GM23248 (cell line): ENCODE data around the gene PKP3. TPM values are rescaled to one million over a fixed set of nuclear protein-coding genes. Genes with fewer than 3 reads are reported as not detected.
A peak's percentile ranks its signal among the peaks of the same experiment; 100 is the strongest.

ENCODE experiments used
- DNase-seq: peaks from one replicate; pipeline ENCODE4 v3.0.0-alpha.2; 2015
- H2AFZ ChIP-seq: fragments of 200-600 bp; sonication (generic); 2 replicates; pipeline ENCODE4 v1.6.1; 2016; ENCODE audit warnings: antibody characterized with exemption
- H3F3A ChIP-seq: fragments of 200-600 bp; sonication (generic); 2 replicates; pipeline ENCODE4 v1.6.1; 2016; ENCODE audit warnings: mild to moderate bottlenecking, antibody characterized with exemption, mixed run types; ENCODE audit not compliant: insufficient read depth
- H3K27ac ChIP-seq: fragments of 200-600 bp; sonication (generic); 2 replicates; pipeline ENCODE4 v1.5.1; 2016; ENCODE audit warnings: mild to moderate bottlenecking
- H3K27me3 ChIP-seq: fragments of 200-600 bp; sonication (generic); replicated peaks from 2 replicates; pipeline ENCODE4 v1.6.1; 2016; ENCODE audit warnings: mild to moderate bottlenecking; ENCODE audit not compliant: insufficient read depth
- H3K36me3 ChIP-seq: fragments of 200-600 bp; sonication (generic); 2 replicates; pipeline ENCODE4 v1.6.1; 2016; ENCODE audit warnings: low read depth, mild to moderate bottlenecking
- H3K4me1 ChIP-seq: fragments of 200-600 bp; sonication (generic); 2 replicates; pipeline ENCODE4 v1.6.1; 2016; ENCODE audit warnings: mild to moderate bottlenecking; ENCODE audit not compliant: insufficient read depth
- H3K4me2 ChIP-seq: fragments of 200-600 bp; sonication (generic); one replicate; pipeline ENCODE4 v1.6.1; 2016; ENCODE audit warnings: mild to moderate bottlenecking; ENCODE audit not compliant: unreplicated experiment
- H3K4me3 ChIP-seq: fragments of 200-600 bp; sonication (generic); 2 replicates; pipeline ENCODE4 v1.5.1; 2016; ENCODE audit warnings: mild to moderate bottlenecking
- H3K79me2 ChIP-seq: fragments of 200-600 bp; sonication (generic); 2 replicates; pipeline ENCODE4 v1.6.1; 2016; ENCODE audit warnings: mild to moderate bottlenecking; ENCODE audit not compliant: insufficient read depth
- H3K9ac ChIP-seq: fragments of 200-600 bp; sonication (generic); 2 replicates; pipeline ENCODE4 v1.6.1; 2016; ENCODE audit warnings: mild to moderate bottlenecking
- H3K9me2 ChIP-seq: fragments of 200-600 bp; sonication (generic); 2 replicates; pipeline ENCODE4 v1.6.1; 2016; ENCODE audit warnings: mixed run types, mild to moderate bottlenecking, moderate library complexity; ENCODE audit not compliant: insufficient read depth
- H3K9me3 ChIP-seq: fragments of 200-600 bp; sonication (generic); one replicate; pipeline ENCODE4 v1.6.1; 2017; ENCODE audit warnings: low read depth
- H4K20me1 ChIP-seq: fragments of 200-600 bp; sonication (generic); 2 replicates; pipeline ENCODE4 v1.6.0; 2016; ENCODE audit not compliant: insufficient read depth
- EZH2 ChIP-seq: fragments of 200-600 bp; sonication (generic); IDR thresholded peaks from 2 replicates; pipeline ENCODE4 v1.6.1; 2018; ENCODE audit warnings: antibody characterized with exemption, mild to moderate bottlenecking; ENCODE audit not compliant: insufficient read depth, poor library complexity, severe bottlenecking
- EZH2phosphoT487 ChIP-seq: fragments of 200-600 bp; sonication (generic); IDR thresholded peaks from 2 replicates; pipeline ENCODE4 v1.6.1; 2018; ENCODE audit warnings: antibody characterized with exemption, moderate library complexity, mild to moderate bottlenecking, low read depth; ENCODE audit not compliant: insufficient read depth
- WGBS, 2 experiments: methylation state at CpG; one replicate each; pipeline ENCODE4 v1.1.6; 2015 to 2017; ENCODE audit warnings: low lambda C conversion rate in 2 of 2, low coverage in 1 of 2; ENCODE audit errors: missing lambda C conversion rate in 2 of 2; 5-methylcytosine and 5-hydroxymethylcytosine counted together
- in situ Hi-C: fragments of 300-500 bp; cut with MboI; formaldehyde crosslinking; loops from 2 replicates; pipeline ENCODE4 v1.15.0; 2020
- polyA plus RNA-seq: library from polyadenylated mRNA; unstranded; fragments of >200 nt; fragmentation: Nextera tagmentation; extraction: Ambion mirVana; gene quantifications from 2 replicates; pipeline ENCODE4 v1.2.1, GENCODE V29; 2016
- total RNA-seq: library from RNA; depleted of rRNA; stranded (reverse); fragments of >200 nt; shearing (Covaris generic); gene quantifications from 2 replicates; pipeline ENCODE4 v1.2.3, GENCODE V29; 2014

The PKP3 gene
- total and polyA plus RNA-seq, 2 experiments from 2014 or later = 1.2 to 2.2 TPM

DNA sequence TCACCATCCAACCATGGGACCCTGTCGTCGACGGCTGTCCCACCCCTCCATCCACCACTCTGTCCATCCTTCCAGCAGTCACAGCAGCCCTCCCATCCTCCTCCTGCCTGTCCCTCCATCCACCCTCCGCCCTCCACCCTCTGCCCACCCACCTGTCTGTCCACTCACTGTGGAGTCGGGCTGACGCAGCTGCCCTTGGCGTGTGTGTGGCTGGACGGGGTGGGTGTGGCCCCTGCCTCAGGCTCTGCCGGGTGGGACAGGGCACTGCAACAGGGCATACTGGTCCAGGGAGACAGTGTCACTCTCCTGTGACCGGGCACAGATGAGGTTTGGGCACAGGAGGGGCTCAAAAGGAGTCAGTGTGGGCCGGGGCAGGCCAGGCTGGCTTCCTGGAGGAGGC is 1.9 kb downstream of the PKP3 start:
- no peaks in the 10 kb centered on the region for H3F3A ChIP-seq
- H3K27ac ChIP-seq = no peak overlapping the region
- in situ Hi-C loops = no loop called here
- peaks cover 13% of the 10 kb centered on the region for H3K4me1 ChIP-seq
- no peak overlapping the region for H2AFZ ChIP-seq
- H3K9ac ChIP-seq = no peak overlapping the region
- no peaks in the 10 kb centered on the region for H3K36me3 ChIP-seq
- 34 to 48% methylated on average over 9 to 11 of the region's 11 CpGs for WGBS, 2 experiments
- no peaks in the 10 kb centered on the region for H3K9me2 ChIP-seq
- no peaks in the 10 kb centered on the region for H3K27me3 ChIP-seq
- H3K9me3 ChIP-seq = no peaks in the 10 kb centered on the region
- H3K4me3 ChIP-seq = no peak overlapping the region
- no peak for TF ChIP-seq EZH2
- TF ChIP-seq EZH2phosphoT487 = no peak
- no peaks in the 10 kb centered on the region for H4K20me1 ChIP-seq
- no peak overlapping the region for H3K4me2 ChIP-seq
- H3K79me2 ChIP-seq = no peaks in the 10 kb centered on the region
- DNase-seq = peak; percentile 41

DNA sequence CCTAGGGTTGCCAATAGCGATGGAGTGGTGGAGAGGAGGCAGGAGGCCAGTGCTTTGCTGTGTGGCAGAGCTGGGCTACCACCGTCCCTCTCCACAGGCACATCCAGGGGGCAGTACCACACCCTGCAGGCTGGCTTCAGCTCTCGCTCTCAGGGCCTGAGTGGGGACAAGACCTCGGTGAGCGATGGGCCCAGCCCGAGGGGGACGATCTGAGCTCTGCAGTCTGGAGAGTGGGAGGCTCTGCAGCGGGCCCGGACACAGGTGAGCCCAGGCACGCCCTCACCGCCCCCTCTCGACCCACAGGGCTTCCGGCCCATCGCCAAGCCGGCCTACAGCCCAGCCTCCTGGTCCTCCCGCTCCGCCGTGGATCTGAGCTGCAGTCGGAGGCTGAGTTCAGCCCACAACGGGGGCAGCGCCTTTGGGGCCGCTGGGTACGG is 2.5 kb downstream of the PKP3 start:
- DNase-seq = peak; percentile 66
- peaks cover 13% of the 10 kb centered on the region for H3K4me1 ChIP-seq
- WGBS, 2 experiments = 39 to 43% methylated on average over 21 to 23 of the region's 23 CpGs

DNA sequence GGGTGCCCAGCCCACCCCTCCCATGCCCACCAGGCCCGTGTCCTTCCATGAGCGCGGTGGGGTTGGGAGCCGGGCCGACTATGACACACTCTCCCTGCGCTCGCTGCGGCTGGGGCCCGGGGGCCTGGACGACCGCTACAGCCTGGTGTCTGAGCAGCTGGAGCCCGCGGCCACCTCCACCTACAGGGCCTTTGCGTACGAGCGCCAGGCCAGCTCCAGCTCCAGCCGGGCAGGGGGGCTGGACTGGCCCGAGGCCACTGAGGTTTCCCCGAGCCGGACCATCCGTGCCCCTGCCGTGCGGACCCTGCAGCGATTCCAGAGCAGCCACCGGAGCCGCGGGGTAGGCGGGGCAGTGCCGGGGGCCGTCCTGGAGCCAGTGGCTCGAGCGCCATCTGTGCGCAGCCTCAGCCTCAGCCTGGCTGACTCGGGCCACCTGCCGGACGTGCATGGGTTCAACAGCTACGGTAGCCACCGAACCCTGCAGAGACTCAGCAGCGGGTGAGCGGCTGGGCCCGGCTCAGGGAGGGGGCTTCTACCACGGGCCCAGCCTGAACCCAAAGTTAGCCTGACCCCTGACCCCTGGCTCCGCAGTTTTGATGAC is 3.0 kb downstream of the PKP3 start:
- Histone ChIP-seq H2AFZ (peak overlapping the region; percentile 28; the same call in 1 of the 2 replicates), H3K9me2 (no peaks in the 10 kb centered on the region), H3K4me2 (peak overlapping the region; percentile 34), H3K36me3 (no peaks in the 10 kb centered on the region), H3K4me1 (peaks cover 13% of the 10 kb centered on the region), H4K20me1 (no peaks in the 10 kb centered on the region), H3K27ac (no peak overlapping the region), H3K9me3 (no peaks in the 10 kb centered on the region), H3K9ac (no peak overlapping the region), H3F3A (no peaks in the 10 kb centered on the region), H3K4me3 (peak overlapping the region; percentile 46), H3K27me3 (no peaks in the 10 kb centered on the region), H3K79me2 (no peaks in the 10 kb centered on the region)
- TF ChIP-seq EZH2phosphoT487 (no peak), EZH2 (no peak)
- in situ Hi-C loops = no loop called here
- DNase-seq = peak; percentile 79
- WGBS, 2 experiments = 34 to 43% methylated on average over 36 to 42 of the region's 43 CpGs

More for the DNA sequence above, 2.5 kb downstream of the PKP3 start:
- Histone ChIP-seq H3F3A (no peaks in the 10 kb centered on the region), H3K27me3 (no peaks in the 10 kb centered on the region), H3K9ac (no peak overlapping the region), H3K4me3 (peak overlapping the region; percentile 46; the same call in 1 of the 2 replicates), H3K9me2 (no peaks in the 10 kb centered on the region), H3K36me3 (no peaks in the 10 kb centered on the region), H3K27ac (no peak overlapping the region), H3K4me2 (no peak overlapping the region), H2AFZ (0 out of 2 replicates have a peak overlapping the region, but pooled peaks have one; percentile 28), H3K79me2 (no peaks in the 10 kb centered on the region), H4K20me1 (no peaks in the 10 kb centered on the region), H3K9me3 (no peaks in the 10 kb centered on the region)
- in situ Hi-C loops = no loop called here
- TF ChIP-seq EZH2 = no peak
- TF ChIP-seq EZH2phosphoT487 = no peak

DNA sequence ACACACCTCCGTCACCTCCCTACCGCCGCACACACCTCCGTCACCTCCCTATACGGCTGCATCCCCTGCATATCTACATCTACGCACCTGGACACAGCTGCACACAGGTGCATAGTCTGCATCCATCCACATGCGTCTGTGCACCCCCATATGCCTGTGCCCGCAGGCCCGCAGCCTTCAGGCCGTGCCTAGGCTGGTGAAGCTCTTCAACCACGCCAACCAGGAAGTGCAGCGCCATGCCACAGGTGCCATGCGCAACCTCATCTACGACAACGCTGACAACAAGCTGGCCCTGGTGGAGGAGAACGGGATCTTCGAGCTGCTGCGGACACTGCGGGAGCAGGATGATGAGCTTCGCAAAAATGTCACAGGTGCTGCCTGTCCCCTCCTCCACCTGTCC is 4.8 kb downstream of the PKP3 start:
- Histone ChIP-seq H3F3A (no peaks in the 10 kb centered on the region), H3K4me3 (no peak overlapping the region), H3K36me3 (no peaks in the 10 kb centered on the region), H3K79me2 (no peaks in the 10 kb centered on the region), H4K20me1 (no peaks in the 10 kb centered on the region), H3K4me1 (peaks cover 7% of the 10 kb centered on the region), H2AFZ (no peak overlapping the region), H3K9me2 (no peaks in the 10 kb centered on the region), H3K27ac (no peak overlapping the region), H3K9ac (no peak overlapping the region), H3K27me3 (no peaks in the 10 kb centered on the region), H3K4me2 (no peak overlapping the region), H3K9me3 (no peaks in the 10 kb centered on the region)
- in situ Hi-C loops = no loop called here
- TF ChIP-seq EZH2 (no peak), EZH2phosphoT487 (no peak)
- DNase-seq = peak; percentile 53
- 92% methylated on average over 17 to 20 of the region's 20 CpGs for WGBS, 2 experiments
